ENCODE measurements around the gene VAT1L. TPM values are rescaled to one million over a fixed set of nuclear protein-coding genes. Genes with fewer than 3 reads are reported as not detected.

VAT1L gene
- total and polyA plus RNA-seq, 4 donors: 0.17 to 0.98 (median 0.26) TPM

DNA sequence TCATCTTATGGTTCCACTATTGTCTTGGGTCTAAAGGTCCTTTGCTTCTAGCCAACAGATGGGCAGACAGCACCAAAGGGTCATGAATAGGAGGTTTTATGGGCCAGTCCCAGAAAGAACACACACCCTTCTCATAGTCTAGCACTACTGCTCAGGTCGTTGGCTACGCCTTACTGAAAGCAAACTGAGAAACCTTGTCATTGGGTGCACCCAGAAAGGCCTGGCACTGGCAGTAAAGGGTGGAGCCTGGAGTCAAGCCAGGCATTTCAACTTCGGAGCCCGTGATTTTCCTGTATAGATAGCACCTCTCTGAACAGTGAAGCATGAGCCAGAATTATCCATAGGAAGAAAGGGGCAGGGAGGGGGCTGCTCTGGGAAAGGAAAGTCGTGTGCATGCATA lies 74.9 kb downstream of the VAT1L start:
- Histone ChIP-seq H3K27me3 (ENCODE audit: control insufficient read depth in 4 of 4, insufficient read depth in 4 of 4, low read length in 3 of 4) (no peaks in the 10 kb centered on the region), H3K27ac (ENCODE audit: low read depth in 1 of 2, low read length in 2 of 2) (no peak overlapping the region), H3K9ac (ENCODE audit: low read depth in 1 of 2, low read length in 2 of 2) (no peak overlapping the region), H3K9me3 (ENCODE audit: control insufficient read depth in 4 of 4, low read length in 3 of 4) (no peaks in the 10 kb centered on the region), H3K4me3 (ENCODE audit: low read depth in 1 of 3, low read length in 3 of 3) (no peak overlapping the region), H3K36me3 (ENCODE audit: control insufficient read depth in 4 of 4, insufficient read depth in 3 of 4, low read depth in 1 of 4, low read length in 3 of 4) (no peaks in the 10 kb centered on the region), H3K4me1 (ENCODE audit: control insufficient read depth in 4 of 4, insufficient read depth in 4 of 4, low read length in 3 of 4) (no peaks in the 10 kb centered on the region)
- DNase-seq (ENCODE audit: low spot score): no peak
- TF ChIP-seq, protein P1, sequence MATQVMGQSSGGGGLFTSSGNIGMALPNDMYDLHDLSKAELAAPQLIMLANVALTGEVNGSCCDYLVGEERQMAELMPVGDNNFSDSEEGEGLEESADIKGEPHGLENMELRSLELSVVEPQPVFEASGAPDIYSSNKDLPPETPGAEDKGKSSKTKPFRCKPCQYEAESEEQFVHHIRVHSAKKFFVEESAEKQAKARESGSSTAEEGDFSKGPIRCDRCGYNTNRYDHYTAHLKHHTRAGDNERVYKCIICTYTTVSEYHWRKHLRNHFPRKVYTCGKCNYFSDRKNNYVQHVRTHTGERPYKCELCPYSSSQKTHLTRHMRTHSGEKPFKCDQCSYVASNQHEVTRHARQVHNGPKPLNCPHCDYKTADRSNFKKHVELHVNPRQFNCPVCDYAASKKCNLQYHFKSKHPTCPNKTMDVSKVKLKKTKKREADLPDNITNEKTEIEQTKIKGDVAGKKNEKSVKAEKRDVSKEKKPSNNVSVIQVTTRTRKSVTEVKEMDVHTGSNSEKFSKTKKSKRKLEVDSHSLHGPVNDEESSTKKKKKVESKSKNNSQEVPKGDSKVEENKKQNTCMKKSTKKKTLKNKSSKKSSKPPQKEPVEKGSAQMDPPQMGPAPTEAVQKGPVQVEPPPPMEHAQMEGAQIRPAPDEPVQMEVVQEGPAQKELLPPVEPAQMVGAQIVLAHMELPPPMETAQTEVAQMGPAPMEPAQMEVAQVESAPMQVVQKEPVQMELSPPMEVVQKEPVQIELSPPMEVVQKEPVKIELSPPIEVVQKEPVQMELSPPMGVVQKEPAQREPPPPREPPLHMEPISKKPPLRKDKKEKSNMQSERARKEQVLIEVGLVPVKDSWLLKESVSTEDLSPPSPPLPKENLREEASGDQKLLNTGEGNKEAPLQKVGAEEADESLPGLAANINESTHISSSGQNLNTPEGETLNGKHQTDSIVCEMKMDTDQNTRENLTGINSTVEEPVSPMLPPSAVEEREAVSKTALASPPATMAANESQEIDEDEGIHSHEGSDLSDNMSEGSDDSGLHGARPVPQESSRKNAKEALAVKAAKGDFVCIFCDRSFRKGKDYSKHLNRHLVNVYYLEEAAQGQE (IDR thresholded peaks at IDR 0.05): no peak
- TF ChIP-seq SP1 (IDR thresholded peaks at IDR 0.05) (no peak), RAD21 (IDR thresholded peaks at IDR 0.05) (no peak), HNF4G (IDR thresholded peaks at IDR 0.05) (no peak), RXRA (IDR thresholded peaks at IDR 0.05) (no peak), JUND (IDR thresholded peaks at IDR 0.05) (no peak), FOXA2 (IDR thresholded peaks at IDR 0.05) (no peak)
- TF ChIP-seq, protein P2, sequence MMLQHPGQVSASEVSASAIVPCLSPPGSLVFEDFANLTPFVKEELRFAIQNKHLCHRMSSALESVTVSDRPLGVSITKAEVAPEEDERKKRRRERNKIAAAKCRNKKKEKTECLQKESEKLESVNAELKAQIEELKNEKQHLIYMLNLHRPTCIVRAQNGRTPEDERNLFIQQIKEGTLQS (IDR thresholded peaks at IDR 0.05): no peak
- TF ChIP-seq, protein P3, sequence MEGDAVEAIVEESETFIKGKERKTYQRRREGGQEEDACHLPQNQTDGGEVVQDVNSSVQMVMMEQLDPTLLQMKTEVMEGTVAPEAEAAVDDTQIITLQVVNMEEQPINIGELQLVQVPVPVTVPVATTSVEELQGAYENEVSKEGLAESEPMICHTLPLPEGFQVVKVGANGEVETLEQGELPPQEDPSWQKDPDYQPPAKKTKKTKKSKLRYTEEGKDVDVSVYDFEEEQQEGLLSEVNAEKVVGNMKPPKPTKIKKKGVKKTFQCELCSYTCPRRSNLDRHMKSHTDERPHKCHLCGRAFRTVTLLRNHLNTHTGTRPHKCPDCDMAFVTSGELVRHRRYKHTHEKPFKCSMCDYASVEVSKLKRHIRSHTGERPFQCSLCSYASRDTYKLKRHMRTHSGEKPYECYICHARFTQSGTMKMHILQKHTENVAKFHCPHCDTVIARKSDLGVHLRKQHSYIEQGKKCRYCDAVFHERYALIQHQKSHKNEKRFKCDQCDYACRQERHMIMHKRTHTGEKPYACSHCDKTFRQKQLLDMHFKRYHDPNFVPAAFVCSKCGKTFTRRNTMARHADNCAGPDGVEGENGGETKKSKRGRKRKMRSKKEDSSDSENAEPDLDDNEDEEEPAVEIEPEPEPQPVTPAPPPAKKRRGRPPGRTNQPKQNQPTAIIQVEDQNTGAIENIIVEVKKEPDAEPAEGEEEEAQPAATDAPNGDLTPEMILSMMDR (IDR thresholded peaks at IDR 0.05; ENCODE audit: low read depth, low read length, missing input control): no peak
- TF ChIP-seq, protein P4, sequence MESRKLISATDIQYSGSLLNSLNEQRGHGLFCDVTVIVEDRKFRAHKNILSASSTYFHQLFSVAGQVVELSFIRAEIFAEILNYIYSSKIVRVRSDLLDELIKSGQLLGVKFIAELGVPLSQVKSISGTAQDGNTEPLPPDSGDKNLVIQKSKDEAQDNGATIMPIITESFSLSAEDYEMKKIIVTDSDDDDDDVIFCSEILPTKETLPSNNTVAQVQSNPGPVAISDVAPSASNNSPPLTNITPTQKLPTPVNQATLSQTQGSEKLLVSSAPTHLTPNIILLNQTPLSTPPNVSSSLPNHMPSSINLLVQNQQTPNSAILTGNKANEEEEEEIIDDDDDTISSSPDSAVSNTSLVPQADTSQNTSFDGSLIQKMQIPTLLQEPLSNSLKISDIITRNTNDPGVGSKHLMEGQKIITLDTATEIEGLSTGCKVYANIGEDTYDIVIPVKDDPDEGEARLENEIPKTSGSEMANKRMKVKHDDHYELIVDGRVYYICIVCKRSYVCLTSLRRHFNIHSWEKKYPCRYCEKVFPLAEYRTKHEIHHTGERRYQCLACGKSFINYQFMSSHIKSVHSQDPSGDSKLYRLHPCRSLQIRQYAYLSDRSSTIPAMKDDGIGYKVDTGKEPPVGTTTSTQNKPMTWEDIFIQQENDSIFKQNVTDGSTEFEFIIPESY (IDR thresholded peaks at IDR 0.05): no peak
- WGBS: 64% methylated on average over 5 of the region's 5 CpGs

DNA sequence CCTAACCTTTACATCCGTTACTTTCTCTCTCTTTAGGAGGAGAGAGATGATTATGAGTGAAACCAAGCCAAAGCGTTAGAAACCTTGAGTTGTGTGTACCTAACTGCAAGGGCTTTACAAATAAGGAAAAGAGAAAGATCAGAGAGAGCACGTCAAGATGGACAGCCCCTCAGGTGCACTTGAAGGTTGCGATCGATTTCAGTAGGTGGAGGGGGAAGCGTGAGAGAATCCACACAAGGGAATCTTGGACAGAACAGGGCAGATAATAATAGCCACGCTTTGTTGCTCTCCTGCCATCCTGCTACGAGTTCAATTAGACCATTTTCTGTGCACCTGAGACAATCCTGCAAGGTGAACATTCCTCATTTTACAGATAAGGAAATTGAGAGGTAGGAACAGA lies 78.4 kb downstream of the VAT1L start:
- H3K27ac ChIP-seq (ENCODE audit: low read depth in 1 of 2, low read length in 2 of 2): no peak overlapping the region
- H3K4me1 ChIP-seq (ENCODE audit: control insufficient read depth in 4 of 4, insufficient read depth in 4 of 4, low read length in 3 of 4): no peaks in the 10 kb centered on the region
- 73% methylated on average over 8 of the region's 8 CpGs for WGBS
- no peak overlapping the region for H3K4me3 ChIP-seq (ENCODE audit: low read depth in 1 of 3, low read length in 3 of 3)
- H3K36me3 ChIP-seq (ENCODE audit: control insufficient read depth in 4 of 4, insufficient read depth in 3 of 4, low read depth in 1 of 4, low read length in 3 of 4): no peaks in the 10 kb centered on the region
- no peak overlapping the region for H3K9ac ChIP-seq (ENCODE audit: low read depth in 1 of 2, low read length in 2 of 2)
- no peak for DNase-seq (ENCODE audit: low spot score)
- H3K9me3 ChIP-seq (ENCODE audit: control insufficient read depth in 4 of 4, low read length in 3 of 4): no peaks in the 10 kb centered on the region
- H3K27me3 ChIP-seq (ENCODE audit: control insufficient read depth in 4 of 4, insufficient read depth in 4 of 4, low read length in 3 of 4): no peaks in the 10 kb centered on the region
- TF ChIP-seq RXRA (IDR thresholded peaks at IDR 0.05) (no peak), SP1 (IDR thresholded peaks at IDR 0.05) (no peak), FOXA2 (IDR thresholded peaks at IDR 0.05) (no peak), HNF4A (conservative IDR thresholded peaks at IDR 0.05) (no peak), FOXA1 (IDR thresholded peaks at IDR 0.05) (no peak), RAD21 (IDR thresholded peaks at IDR 0.05) (no peak), YY1 (IDR thresholded peaks at IDR 0.05) (no peak), TAF1 (conservative IDR thresholded peaks at IDR 0.05) (no peak), HNF4G (IDR thresholded peaks at IDR 0.05) (no peak)
- TF ChIP-seq, protein P5, sequence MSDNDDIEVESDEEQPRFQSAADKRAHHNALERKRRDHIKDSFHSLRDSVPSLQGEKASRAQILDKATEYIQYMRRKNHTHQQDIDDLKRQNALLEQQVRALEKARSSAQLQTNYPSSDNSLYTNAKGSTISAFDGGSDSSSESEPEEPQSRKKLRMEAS (IDR thresholded peaks at IDR 0.05): no peak
- TF ChIP-seq, protein P3 (IDR thresholded peaks at IDR 0.05; ENCODE audit: low read depth, low read length, missing input control): no peak
- TF ChIP-seq, protein P2 (IDR thresholded peaks at IDR 0.05): no peak
- TF ChIP-seq, protein P1 (IDR thresholded peaks at IDR 0.05): no peak
